Uterine smooth muscle cell (primary cell): Measurements from ENCODE around the gene PDCD4. TPM values are rescaled to one million over a fixed set of nuclear protein-coding genes. Genes with fewer than 3 reads are reported as not detected.

Source experiments
- total RNA-seq: library from RNA; depleted of rRNA; stranded (reverse); fragments of >200 nt; gene quantifications from 2 replicates; pipeline ENCODE4 v1.2.3, GENCODE V29; 2014

The PDCD4 gene
- total RNA-seq = 35.5 and 60.0 TPM in 2 replicates

DNA sequence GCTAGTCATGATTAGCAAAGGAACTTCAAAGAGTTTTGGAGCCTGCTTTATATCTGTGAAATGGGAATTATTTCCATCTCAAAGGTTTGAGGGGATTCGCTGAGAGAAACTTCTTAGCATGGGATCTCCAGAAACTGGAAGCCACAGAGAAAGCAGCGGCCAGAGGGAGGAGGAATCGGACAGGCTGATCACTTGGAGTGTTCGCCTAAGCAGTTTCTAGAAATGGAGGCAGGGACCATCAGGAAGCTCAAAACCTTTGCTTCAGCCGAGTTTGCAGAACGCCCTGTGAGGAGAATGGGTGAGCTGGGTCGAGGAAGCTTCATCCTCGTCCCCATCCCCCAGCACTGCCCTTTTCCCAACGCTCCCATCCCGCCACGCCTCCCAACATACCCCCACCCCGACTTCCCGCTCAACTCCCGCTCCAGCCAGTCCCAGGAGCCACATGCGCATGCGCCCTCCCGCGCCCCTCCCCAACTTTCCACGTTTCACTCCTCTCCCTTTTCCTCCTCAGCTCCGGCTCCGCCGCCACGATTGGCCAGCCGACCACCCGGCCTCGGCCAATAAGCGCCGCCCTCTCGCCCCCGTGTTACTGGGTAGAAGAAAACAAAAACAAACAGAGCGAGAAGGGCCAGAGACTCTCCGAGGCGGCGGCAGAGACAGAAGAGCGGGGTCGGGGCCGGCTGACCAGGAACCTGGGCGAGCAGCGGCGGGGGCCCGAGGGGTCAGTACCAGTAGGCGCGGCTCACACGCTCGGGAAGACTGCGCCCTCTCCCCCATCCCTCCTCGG is at the start of gene PDCD4:
Gene PDCD4 (plus strand): TSS at position 631 of the 787 bp plus-strand sequence. CDS start 4,100 bp downstream, outside the sequence.

DNA sequence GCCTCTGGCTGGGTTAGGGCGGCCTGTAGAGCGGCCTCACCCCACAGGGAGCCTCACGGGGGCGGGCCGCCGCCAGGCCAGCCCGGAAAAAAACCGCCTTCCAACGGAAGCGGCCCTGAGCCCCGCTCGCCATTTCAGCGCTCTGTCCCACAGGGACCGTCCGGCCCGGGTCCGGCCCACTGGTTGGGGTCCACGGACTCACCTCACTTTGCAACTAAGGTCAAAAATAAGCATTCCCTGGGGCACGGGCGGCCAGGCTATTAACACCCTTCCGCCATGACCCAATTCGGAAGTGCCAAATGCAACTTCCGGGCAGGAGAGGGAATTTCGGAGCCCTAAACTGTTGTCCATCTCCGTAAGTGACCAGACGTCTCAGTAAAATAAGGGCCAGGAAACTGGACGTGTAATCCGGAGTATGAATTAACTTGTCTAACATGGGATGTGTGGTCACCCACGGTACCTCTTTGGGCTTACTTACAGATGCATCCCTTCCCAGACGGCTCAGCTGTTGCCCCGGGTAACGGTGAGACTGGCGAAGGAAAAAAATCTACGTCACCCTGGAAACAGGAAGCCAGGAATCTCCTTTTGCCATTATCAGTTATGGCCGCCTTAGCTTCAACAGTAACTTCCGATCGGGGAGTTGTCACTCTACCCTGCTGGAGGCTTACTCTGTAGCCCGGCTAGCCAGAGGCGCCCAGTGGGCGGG is 47.1 kb downstream of the PDCD4 start, which contains the start of gene BBIP1:
Gene BBIP1 (minus strand): TSS at position 538 of the 706 bp plus-strand sequence. CDS start 1,023 bp downstream, outside the sequence.

DNA sequence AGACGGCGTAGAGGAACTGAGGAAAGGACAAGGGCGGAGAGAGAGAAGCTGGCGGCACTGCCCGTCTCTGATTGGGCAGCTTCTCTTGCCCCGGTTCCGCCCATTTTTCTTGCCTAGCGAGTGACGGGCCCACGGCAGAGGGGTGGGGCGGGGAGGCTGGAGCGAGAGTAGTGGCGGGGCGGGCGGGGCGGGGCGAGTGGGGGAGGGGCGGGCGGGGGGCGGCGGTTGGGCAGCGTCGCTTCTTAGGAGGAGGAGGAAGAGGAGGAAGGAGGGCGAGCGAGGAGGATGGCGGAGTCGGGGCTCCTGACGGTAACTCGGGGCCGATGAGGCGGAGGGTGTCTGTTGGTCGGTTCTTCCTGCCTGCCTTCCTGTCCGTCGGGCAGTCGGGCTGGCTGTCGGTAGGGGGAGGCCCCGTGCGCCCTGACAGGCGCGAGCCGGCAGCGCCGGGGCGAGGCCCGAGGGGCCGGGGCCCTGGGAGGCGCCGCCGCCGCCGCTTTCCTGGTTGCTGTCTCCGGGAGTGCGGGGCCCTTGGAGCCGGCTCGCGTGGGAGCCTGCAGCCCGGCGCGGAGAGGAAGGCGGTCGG is 47.7 kb downstream of the PDCD4 start, which contains the start of gene SHOC2:
Gene SHOC2 (plus strand): TSS at position 256 of the 583 bp plus-strand sequence. CDS start 44,755 bp downstream, outside the sequence.

Other genes starting within 250 kb of the PDCD4 start
- gene RBM20, start 227.6 kb upstream of the PDCD4 start, total RNA-seq = under 0.01 TPM in 2 replicates
- gene BBIP1, start 47.3 kb downstream of the PDCD4 start, total RNA-seq = 28.5 and 28.9 TPM in 2 replicates
- 50.1 and 67.0 TPM in 2 replicates for gene SHOC2, start 47.7 kb downstream of the PDCD4 start, total RNA-seq
- gene ADRA2A, start 205.1 kb downstream of the PDCD4 start, total RNA-seq = 0.22 and 2.0 TPM in 2 replicates